ENCODE measurements around the gene PRTG.

DNA sequence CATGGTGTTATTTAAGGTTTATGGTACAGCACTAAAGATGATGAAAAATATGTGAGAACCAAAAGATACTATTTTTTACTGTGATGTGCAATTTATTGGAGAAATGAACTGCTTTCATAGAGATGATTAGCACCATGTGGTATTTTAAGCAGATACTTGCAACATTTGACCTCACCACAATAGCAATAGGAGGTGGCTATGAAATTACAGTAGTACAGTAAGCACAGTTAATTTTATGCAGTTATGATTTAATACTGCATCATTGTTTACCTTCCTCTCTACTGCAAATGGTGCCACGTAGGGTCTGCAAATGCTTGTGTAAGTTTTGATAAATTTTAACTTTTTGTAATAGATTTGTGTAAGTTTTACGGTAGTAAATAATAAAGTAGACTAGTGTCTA is 168.9 kb downstream of the PRTG start:
- TF ChIP-seq JUND (CRISPR knock-in tag; IDR thresholded peaks at IDR 0.05) (no peak), EHMT2 (IDR thresholded peaks at IDR 0.05; ENCODE audit: borderline replicate concordance, low read depth, low read length) (no peak), TBL1XR1 (IDR thresholded peaks at IDR 0.05; ENCODE audit: borderline replicate concordance, low read length, partially characterized antibody) (no peak), ZNF275 (CRISPR knock-in tag; IDR thresholded peaks at IDR 0.05; ENCODE audit: borderline replicate concordance) (no peak), SOX13 (IDR thresholded peaks at IDR 0.05) (no peak), SOX13 (CRISPR knock-in tag; conservative IDR thresholded peaks at IDR 0.05 in 1 of 2, IDR thresholded peaks at IDR 0.05 in 1 of 2) (no peak), MAFK (conservative IDR thresholded peaks at IDR 0.05 in 1 of 2, IDR thresholded peaks at IDR 0.05 in 1 of 2; ENCODE audit: low read length in 2 of 2) (no peak)
- TF ChIP-seq, protein P1, sequence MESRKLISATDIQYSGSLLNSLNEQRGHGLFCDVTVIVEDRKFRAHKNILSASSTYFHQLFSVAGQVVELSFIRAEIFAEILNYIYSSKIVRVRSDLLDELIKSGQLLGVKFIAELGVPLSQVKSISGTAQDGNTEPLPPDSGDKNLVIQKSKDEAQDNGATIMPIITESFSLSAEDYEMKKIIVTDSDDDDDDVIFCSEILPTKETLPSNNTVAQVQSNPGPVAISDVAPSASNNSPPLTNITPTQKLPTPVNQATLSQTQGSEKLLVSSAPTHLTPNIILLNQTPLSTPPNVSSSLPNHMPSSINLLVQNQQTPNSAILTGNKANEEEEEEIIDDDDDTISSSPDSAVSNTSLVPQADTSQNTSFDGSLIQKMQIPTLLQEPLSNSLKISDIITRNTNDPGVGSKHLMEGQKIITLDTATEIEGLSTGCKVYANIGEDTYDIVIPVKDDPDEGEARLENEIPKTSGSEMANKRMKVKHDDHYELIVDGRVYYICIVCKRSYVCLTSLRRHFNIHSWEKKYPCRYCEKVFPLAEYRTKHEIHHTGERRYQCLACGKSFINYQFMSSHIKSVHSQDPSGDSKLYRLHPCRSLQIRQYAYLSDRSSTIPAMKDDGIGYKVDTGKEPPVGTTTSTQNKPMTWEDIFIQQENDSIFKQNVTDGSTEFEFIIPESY (CRISPR knock-in tag; IDR thresholded peaks at IDR 0.05): no peak

Data from HepG2 (cell line).